DMS53 treated with DMSO at 0.1 percent for 48 hours (cell line): ENCODE measurements around the gene CAPN8.
"Not testable (repeated sequence)": the region's sequence is repeated elsewhere in the genome, so short reads cannot be mapped to it uniquely, and the experiment has no call there.

Source experiments
- DNase-seq: peaks from one replicate; lab custom pipeline; 2025; ENCODE audit not compliant: unreplicated experiment; lab: John Stamatoyannopoulos, UW

Gene CAPN8

DNA sequence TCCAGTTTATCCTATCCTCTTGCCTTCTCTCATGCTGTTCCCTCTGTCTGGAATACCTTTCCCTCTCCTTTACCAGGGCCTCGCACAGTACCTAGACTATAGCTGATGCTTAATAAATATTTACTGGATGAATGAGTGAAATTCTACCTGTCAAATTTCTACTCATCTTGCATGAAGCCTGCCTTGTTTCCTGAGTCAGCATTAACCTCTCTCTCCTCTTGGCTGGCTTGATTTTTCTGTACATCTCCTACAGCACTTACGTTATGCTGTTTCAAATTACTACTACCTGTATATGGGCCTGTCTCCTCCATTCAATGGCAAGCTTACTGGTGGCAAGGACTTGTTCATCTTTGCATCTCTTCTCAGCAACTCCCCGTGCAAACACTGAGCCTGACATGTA lies 130.8 kb downstream of the CAPN8 start:
- DNase-seq = no peak

- DNase-seq = no peak
Observed at GRCh38 chr1:223533708-223534107, 131.8 kb downstream of the CAPN8 start.

GRCh38 chr1:223531742-223532341 lies 133.7 kb downstream of the CAPN8 start:
- DNase-seq = peak; percentile 38

DNA sequence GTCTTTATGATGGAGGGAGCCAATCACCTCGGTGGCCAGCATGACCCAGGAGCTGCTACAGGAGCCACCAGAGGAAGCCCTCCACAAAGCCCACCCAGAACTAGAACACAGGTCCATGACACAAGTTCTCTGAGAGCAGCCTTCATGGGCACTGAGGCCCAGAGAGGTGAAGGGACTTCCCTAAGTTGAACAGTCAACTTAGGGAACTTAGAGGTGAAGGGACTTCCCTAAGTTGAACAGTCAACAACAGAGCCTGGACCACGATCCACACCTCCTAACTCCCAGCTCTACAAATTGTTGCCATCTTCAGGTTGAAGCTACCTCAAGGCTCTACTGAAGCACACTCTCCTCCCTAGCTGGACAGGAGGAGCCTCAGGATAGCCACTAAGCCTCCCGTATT lies 139.5 kb downstream of the CAPN8 start:
- DNase-seq = no peak

DNA sequence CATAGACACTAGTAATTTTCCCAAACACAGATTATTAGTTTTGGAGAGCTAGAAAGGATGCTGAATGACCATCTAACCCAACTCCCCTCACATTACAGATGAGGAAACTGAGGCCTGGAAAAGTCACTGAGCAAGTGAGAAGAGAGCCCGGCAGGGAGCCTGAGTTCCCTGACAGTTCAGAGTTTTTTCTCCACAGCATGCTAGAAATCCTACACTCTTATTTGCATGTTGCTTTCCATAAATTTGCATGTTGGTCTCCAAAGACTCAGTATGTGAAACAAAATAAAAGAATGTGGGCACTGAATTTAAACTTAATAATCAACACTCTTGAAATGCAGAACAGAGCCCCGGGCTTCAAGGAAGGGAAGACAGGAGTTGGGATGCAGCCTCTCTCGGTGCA lies 140.0 kb downstream of the CAPN8 start:
- no peak for DNase-seq

DNA sequence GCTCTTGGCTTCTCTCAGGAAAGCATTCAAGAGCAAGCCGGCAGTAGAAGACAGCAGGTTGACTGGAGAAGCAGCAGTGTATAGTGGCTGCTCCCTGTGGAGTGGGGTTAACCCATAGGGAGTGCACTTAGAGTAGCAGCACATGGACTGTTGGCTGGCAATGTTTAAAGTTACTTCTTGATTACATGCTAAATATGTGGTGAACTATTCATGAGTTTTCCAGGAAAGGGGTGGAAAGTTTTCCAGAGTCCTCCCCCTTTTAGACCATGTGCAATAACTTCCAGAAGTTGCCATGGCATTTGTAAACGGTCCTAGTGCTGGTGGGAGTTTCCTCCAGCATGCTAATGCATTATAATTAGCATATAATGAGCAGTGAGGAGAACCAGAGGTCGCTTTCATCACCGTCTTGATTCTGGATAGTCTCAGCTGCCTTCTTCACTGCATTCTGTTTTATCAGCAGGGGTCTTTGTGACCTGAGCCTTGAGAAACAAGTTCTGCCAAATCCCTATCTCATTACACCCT lies 140.5 kb downstream of the CAPN8 start:
- DNase-seq = no peak

- no peak for DNase-seq
Observed at GRCh38 chr1:223521150-223521549, 144.4 kb downstream of the CAPN8 start.

GRCh38 chr1:223520200-223520599 lies 145.3 kb downstream of the CAPN8 start:
- DNase-seq = no peak

DNA sequence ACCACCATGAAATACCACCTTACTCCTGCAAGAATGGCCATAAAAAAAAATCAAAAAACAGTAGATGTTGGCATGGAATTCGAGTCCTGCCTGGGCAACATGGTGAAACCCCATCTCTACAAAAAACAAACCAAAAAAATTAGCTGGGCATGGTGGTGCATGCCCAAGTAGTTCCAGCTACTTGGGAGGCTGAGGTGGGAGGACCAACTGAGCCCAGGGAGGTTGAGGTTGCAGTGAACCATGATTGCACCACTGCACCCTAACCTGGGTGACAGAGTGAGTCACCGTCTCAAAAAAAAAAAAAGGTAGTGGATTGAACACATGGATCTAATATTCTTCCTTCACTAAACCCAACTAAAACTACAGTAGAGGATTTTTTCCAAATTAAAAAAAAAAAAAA lies 146.4 kb downstream of the CAPN8 start:
- no peak for DNase-seq

- not testable (repeated sequence) for DNase-seq
Observed at GRCh38 chr1:223518553-223518952, 146.9 kb downstream of the CAPN8 start.

DNA sequence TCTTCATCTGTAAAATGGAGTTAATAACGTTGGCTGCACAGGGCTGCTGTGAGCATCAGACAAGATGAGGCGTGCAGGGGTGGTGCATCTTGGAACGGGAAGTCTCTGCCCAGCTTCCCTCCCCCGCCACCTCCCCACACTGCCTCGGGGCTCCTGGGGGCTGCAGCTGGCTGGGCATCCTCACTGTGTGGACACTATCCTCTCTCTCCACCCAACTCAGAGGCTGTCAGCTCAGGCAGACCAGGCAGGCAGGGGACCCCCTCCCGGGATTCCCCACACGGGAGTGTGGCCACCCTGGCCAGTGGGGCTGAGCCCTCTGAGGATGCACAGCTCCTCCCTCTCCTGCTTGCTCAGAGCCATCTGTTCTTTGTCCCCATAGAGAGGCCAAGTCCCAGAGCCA lies 149.6 kb downstream of the CAPN8 start:
- DNase-seq = no peak

GRCh38 chr1:223515421-223515820 lies 150.1 kb downstream of the CAPN8 start:
- DNase-seq = no peak

GRCh38 chr1:223514644-223515043 lies 150.9 kb downstream of the CAPN8 start:
- no peak for DNase-seq

GRCh38 chr1:223513309-223513708 lies 152.2 kb downstream of the CAPN8 start:
- no peak for DNase-seq

DNA sequence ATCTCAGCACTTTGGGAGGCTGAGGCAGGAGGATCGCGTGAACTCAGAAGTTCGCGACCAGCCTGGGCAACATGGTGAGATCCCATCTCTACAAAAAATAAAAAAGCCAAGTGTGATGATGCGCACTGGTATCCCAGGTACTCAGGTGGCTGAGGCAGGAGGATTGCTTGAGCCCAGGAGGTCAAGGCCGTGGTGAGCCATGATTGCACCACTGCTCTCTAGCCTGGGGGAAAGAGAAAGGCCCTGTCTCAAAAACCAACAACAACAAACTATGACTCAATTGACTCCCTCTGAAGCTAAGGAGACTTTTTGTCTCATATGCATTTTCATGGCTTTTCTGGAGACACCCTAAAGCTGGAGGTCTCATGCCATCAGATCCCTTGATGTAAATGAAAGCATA lies 153.4 kb downstream of the CAPN8 start:
- DNase-seq = no peak

GRCh38 chr1:223508796-223509195 lies 156.7 kb downstream of the CAPN8 start:
- no peak for DNase-seq

DNA sequence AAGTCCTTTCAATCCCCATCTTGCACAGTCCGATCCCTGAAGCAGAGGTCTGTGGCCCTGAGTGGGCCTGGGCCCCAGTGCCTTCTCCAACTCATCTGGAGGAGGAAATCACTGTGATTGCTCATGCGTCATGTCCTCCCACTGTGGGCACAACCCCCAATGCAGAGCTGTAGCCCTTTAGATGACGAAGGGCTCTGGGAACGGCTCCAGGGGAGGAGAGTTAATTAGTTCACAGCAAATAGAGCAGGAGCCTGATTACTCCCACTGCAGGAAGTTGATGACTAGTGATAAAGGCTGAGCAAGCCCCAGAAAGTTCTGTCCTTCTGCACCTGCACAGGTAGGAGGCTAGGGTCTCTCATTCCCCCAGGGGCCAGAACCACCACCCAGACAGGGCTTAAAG lies 160.8 kb downstream of the CAPN8 start:
- DNase-seq = no peak

GRCh38 chr1:223503348-223503747 lies 162.2 kb downstream of the CAPN8 start:
- DNase-seq = no peak

GRCh38 chr1:223500560-223501425 lies 164.7 kb downstream of the CAPN8 start:
- DNase-seq = no peak

DNA sequence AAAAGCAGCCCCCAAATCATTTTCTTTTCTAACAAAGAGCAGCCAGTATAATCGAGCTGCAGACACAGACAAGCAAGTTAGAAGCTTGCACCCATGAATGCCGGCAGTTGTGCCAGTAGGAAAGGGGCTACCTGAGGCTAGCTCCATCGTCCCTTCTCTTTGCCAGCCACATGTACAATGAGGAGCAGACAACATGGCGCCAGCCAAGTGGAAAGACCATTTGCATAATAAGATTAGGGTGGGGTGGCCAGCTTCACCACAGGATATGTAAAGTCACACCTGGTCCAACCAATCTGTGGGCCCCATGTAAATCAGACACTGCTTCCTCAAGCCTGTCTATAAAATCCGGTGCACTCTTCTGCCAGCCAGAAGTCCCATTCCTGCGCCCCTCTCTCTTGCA lies 168.6 kb downstream of the CAPN8 start:
- DNase-seq = no peak

GRCh38 chr1:223494926-223495645 lies 170.4 kb downstream of the CAPN8 start:
- DNase-seq = no peak

GRCh38 chr1:223492044-223492443 lies 173.5 kb downstream of the CAPN8 start:
- no peak for DNase-seq
